SK-N-SH treated with all-trans-retinoic acid at 6 μM for 48 hours (cell line): ENCODE results near the gene BCL2A1.
"Not testable (repeated sequence)": the region's sequence is repeated elsewhere in the genome, so short reads cannot be mapped to it uniquely, and the experiment has no call there.

Experiments used
- ATAC-seq: fragments of 200-7000 bp; cut with Tn5 transposase; 3 replicates; pipeline ENCODE4 v1.9.1; 2020; ENCODE audit warnings: mild to moderate bottlenecking, moderate library complexity
- ARNTL ChIP-seq: fragments of 450-650 bp; formaldehyde crosslinking; IDR thresholded peaks from 2 replicates; pipeline ENCODE4 v1.5.0; 2020; ENCODE audit warnings: low read depth, mild to moderate bottlenecking, moderate library complexity, borderline replicate concordance
- BACH2 ChIP-seq: fragments of 250-450 bp; sonication (Bioruptor Pico); IDR thresholded peaks from 2 replicates; pipeline ENCODE4 v1.9.0; 2021; ENCODE audit warnings: mild to moderate bottlenecking, borderline replicate concordance
- CREB5 ChIP-seq: fragments of 250-450 bp; sonication (Bioruptor Pico); IDR thresholded peaks from 2 replicates; pipeline ENCODE4 v1.5.1; 2020; ENCODE audit warnings: low read depth, mild to moderate bottlenecking, moderate library complexity
- CSDC2 ChIP-seq: fragments of 250-450 bp; sonication (Bioruptor Pico); IDR thresholded peaks from 2 replicates; pipeline ENCODE4 v1.5.0; 2020; ENCODE audit warnings: mild to moderate bottlenecking, moderate library complexity
- CSRNP3 ChIP-seq: fragments of 250-450 bp; sonication (Bioruptor Pico); IDR thresholded peaks from 2 replicates; pipeline ENCODE4 v1.5.1; 2021; ENCODE audit warnings: mild to moderate bottlenecking, moderate library complexity
- ESRRG ChIP-seq: fragments of 250-450 bp; sonication (Bioruptor Pico); IDR thresholded peaks from 2 replicates; pipeline ENCODE4 v1.6.1; 2021; ENCODE audit warnings: mild to moderate bottlenecking
- GLIS3 ChIP-seq: fragments of 250-450 bp; sonication (Bioruptor Pico); IDR thresholded peaks from 2 replicates; pipeline ENCODE4 v1.5.0; 2020; ENCODE audit warnings: mild to moderate bottlenecking, moderate library complexity
- ISL1 ChIP-seq: fragments of 250-450 bp; sonication (Bioruptor Pico); IDR thresholded peaks from 2 replicates; pipeline ENCODE4 v2.1.2; 2022; ENCODE audit warnings: mild to moderate bottlenecking, moderate library complexity
- OSR1 ChIP-seq: fragments of 250-450 bp; sonication (Bioruptor Pico); IDR thresholded peaks from 2 replicates; pipeline ENCODE4 v1.8.0; 2022; ENCODE audit warnings: moderate library complexity, mild to moderate bottlenecking, inconsistent platforms
- PATZ1 ChIP-seq: fragments of 250-450 bp; sonication (Bioruptor Pico); IDR thresholded peaks from 2 replicates; pipeline ENCODE4 v1.8.0; 2020; ENCODE audit warnings: mild to moderate bottlenecking, moderate library complexity, borderline replicate concordance
- POU6F1 ChIP-seq: fragments of 250-450 bp; sonication (Bioruptor Pico); IDR thresholded peaks from 2 replicates; pipeline ENCODE4 v1.8.0; 2021; ENCODE audit warnings: low read depth, mild to moderate bottlenecking, moderate library complexity, borderline replicate concordance
- PPARA ChIP-seq: fragments of 250-450 bp; sonication (Bioruptor Pico); IDR thresholded peaks from 2 replicates; pipeline ENCODE4 v1.5.0; 2020; ENCODE audit warnings: mild to moderate bottlenecking, borderline replicate concordance
- RARB ChIP-seq: fragments of 250-450 bp; sonication (Bioruptor Pico); IDR thresholded peaks from 2 replicates; pipeline ENCODE4 v1.8.0; 2021; ENCODE audit warnings: mild to moderate bottlenecking, moderate library complexity
- SNAI2 ChIP-seq: fragments of 250-450 bp; sonication (Bioruptor Pico); IDR thresholded peaks from 2 replicates; pipeline ENCODE4 v1.5.0; 2020; ENCODE audit warnings: mild to moderate bottlenecking, moderate library complexity
- TCF4 ChIP-seq: fragments of 250-450 bp; sonication (Bioruptor Pico); IDR thresholded peaks from 2 replicates; pipeline ENCODE4 v1.8.0; 2021; ENCODE audit warnings: mild to moderate bottlenecking, moderate library complexity, borderline replicate concordance
- TSHZ2 ChIP-seq: fragments of 250-450 bp; sonication (Bioruptor Pico); IDR thresholded peaks from 2 replicates; pipeline ENCODE4 v1.5.0; 2020; ENCODE audit warnings: mild to moderate bottlenecking, moderate library complexity
- ZC3H10 ChIP-seq: fragments of 250-450 bp; sonication (Bioruptor Pico); IDR thresholded peaks from 2 replicates; pipeline ENCODE4 v1.5.1; 2021; ENCODE audit warnings: mild to moderate bottlenecking, moderate library complexity
- ZFP3 ChIP-seq: fragments of 250-450 bp; sonication (Bioruptor Pico); IDR thresholded peaks from 2 replicates; pipeline ENCODE4 v1.5.0; 2020; ENCODE audit warnings: mild to moderate bottlenecking, moderate library complexity
- ZNF565 ChIP-seq: fragments of 450-650 bp; formaldehyde crosslinking; conservative IDR thresholded peaks from 2 replicates; pipeline ENCODE4 v1.5.0; 2020; ENCODE audit warnings: low read depth, mild to moderate bottlenecking, moderate library complexity
- ZNF70 ChIP-seq: fragments of 450-650 bp; formaldehyde crosslinking; IDR thresholded peaks from 2 replicates; pipeline ENCODE4 v1.5.0; 2020; ENCODE audit warnings: mild to moderate bottlenecking, moderate library complexity
- ZNF8 ChIP-seq: fragments of 450-650 bp; formaldehyde crosslinking; IDR thresholded peaks from 2 replicates; pipeline ENCODE4 v1.5.0; 2020; ENCODE audit warnings: mild to moderate bottlenecking, moderate library complexity

Gene BCL2A1

GRCh38 chr15:79964232-79964805 is 6.7 kb downstream of the BCL2A1 start:
- TF ChIP-seq POU6F1 (CRISPR knock-in tag) (no peak), ARNTL (no peak), CREB5 (CRISPR knock-in tag) (no peak), ZNF565 (no peak), PATZ1 (CRISPR knock-in tag) (no peak), PPARA (CRISPR knock-in tag) (no peak), TCF4 (no peak), TSHZ2 (CRISPR knock-in tag) (no peak), SNAI2 (CRISPR knock-in tag) (no peak), ZNF70 (CRISPR knock-in tag) (no peak), ZFP3 (CRISPR knock-in tag) (no peak), CSRNP3 (CRISPR knock-in tag) (no peak), OSR1 (no peak), ESRRG (CRISPR knock-in tag) (no peak), RARB (CRISPR knock-in tag) (no peak), GLIS3 (no peak), ISL1 (CRISPR knock-in tag) (no peak)
- ATAC-seq = no peak

GRCh38 chr15:79962921-79963320 is 8.1 kb downstream of the BCL2A1 start:
- ATAC-seq = not testable (repeated sequence)

- no peak for ATAC-seq
- TF ChIP-seq ARNTL = no peak
- TF ChIP-seq OSR1 = no peak
- TF ChIP-seq ZNF8 (CRISPR knock-in tag) = no peak
- no peak for TF ChIP-seq GLIS3
- TF ChIP-seq POU6F1 (CRISPR knock-in tag) = no peak
- TF ChIP-seq CREB5 (CRISPR knock-in tag) = no peak
- TF ChIP-seq CSDC2 = no peak
- no peak for TF ChIP-seq PATZ1 (CRISPR knock-in tag)
- no peak for TF ChIP-seq ZC3H10
- no peak for TF ChIP-seq BACH2 (CRISPR knock-in tag)
- TF ChIP-seq ISL1 (CRISPR knock-in tag) = no peak
These were observed 8.8 kb downstream of the BCL2A1 start for GRCh38 chr15:79962178-79962577.
